SKM-1 treated with dmso at 0.1 percent for 144 hours (cell line): ENCODE measurements around the gene LRP5.
A peak's percentile ranks its signal among the peaks of the same experiment; 100 is the strongest.

Experiments used
- DNase-seq: peaks from one replicate; lab custom pipeline; 2025; ENCODE audit not compliant: unreplicated experiment; lab: John Stamatoyannopoulos, UW

Gene LRP5

GRCh38 chr11:68312117-68312779, at the start of gene LRP5:
TSS of gene LRP5 (plus strand) at chr11:68312591. CDS start at chr11:68312715, 124 bp downstream.
- no peak for DNase-seq

- no peak for DNase-seq
Measured at GRCh38 chr11:68263444-68264035, 48.9 kb upstream of the LRP5 start.

- no peak for DNase-seq
Measured at GRCh38 chr11:68264244-68264643, 48.1 kb upstream of the LRP5 start.

GRCh38 chr11:68264741-68265540, 47.5 kb upstream of the LRP5 start:
- DNase-seq: no peak

- DNase-seq: no peak
Measured at GRCh38 chr11:68266121-68266891, 46.1 kb upstream of the LRP5 start.

GRCh38 chr11:68266936-68267880, 45.2 kb upstream of the LRP5 start:
- DNase-seq: no peak

- DNase-seq: no peak
Measured at GRCh38 chr11:68267881-68268240, 44.5 kb upstream of the LRP5 start.

- no peak for DNase-seq
Measured at GRCh38 chr11:68269414-68270081, 42.8 kb upstream of the LRP5 start.

GRCh38 chr11:68270196-68271022, 42.0 kb upstream of the LRP5 start:
- DNase-seq: no peak

- DNase-seq: peak; percentile 73
Measured at GRCh38 chr11:68271023-68271780, 41.2 kb upstream of the LRP5 start.

- peak; percentile 95 for DNase-seq
Measured at GRCh38 chr11:68271781-68272608, 40.4 kb upstream of the LRP5 start, which contains the start of gene C11orf24. TSS of gene C11orf24 (minus strand) at chr11:68271973. CDS start at chr11:68263767, 8,206 bp downstream.

GRCh38 chr11:68273026-68273738, 39.2 kb upstream of the LRP5 start:
- no peak for DNase-seq

GRCh38 chr11:68274306-68274705, 38.1 kb upstream of the LRP5 start:
- no peak for DNase-seq

- DNase-seq: no peak
Measured at GRCh38 chr11:68275721-68276507, 36.5 kb upstream of the LRP5 start.

- DNase-seq: no peak
Measured at GRCh38 chr11:68276861-68277260, 35.5 kb upstream of the LRP5 start.

- DNase-seq: no peak
Measured at GRCh38 chr11:68279676-68280075, 32.7 kb upstream of the LRP5 start.
